ENCODE data around the gene AGXT2. TPM values are rescaled to one million over a fixed set of nuclear protein-coding genes. Genes with fewer than 3 reads are reported as not detected.

Gene AGXT2, protein sequence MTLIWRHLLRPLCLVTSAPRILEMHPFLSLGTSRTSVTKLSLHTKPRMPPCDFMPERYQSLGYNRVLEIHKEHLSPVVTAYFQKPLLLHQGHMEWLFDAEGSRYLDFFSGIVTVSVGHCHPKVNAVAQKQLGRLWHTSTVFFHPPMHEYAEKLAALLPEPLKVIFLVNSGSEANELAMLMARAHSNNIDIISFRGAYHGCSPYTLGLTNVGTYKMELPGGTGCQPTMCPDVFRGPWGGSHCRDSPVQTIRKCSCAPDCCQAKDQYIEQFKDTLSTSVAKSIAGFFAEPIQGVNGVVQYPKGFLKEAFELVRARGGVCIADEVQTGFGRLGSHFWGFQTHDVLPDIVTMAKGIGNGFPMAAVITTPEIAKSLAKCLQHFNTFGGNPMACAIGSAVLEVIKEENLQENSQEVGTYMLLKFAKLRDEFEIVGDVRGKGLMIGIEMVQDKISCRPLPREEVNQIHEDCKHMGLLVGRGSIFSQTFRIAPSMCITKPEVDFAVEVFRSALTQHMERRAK
- not detected in 5 replicates for total RNA-seq (2022; extraction: Qiagen RNA extraction; ENCODE audit: low read depth)

DNA sequence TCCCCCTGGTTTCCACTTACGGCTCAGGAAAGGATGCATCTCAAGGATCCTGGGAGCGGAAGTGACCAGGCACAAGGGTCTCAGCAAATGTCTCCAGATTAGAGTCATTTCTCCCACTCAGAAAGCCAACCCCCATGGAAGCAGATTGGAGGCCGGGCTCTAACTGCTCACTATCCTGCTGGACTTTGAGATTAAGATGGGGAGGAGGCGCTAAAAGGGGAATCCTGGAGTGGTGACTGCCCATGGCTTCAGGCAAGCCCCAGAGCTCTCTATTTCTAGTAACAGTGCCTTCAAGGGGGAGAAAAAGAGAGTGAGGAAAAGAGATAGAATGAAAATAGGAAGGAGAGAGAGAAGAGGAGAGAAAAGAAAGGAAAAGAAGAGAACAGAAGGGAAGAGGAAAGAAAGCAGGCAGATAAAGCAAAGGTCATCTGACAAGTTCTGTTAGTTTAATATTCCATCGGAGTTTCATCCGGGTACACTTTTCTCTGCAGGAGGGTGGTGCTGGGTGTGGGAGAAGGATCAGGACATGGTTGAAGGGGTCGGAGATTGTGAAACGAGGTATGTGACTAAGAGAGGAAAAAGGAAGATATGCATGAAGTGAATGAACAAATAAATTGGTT lies at the start of gene AGXT2:
TSS of gene AGXT2 (minus strand) at position 165 of the 620 bp plus-strand sequence. CDS start at position 108, 57 bp downstream.

Other genes with a start within 250 kb of the AGXT2 start
- gene TTC23L, start 208.8 kb downstream of the AGXT2 start, total RNA-seq (2022; extraction: Qiagen RNA extraction; ENCODE audit: low read depth): 0.18 to 0.33 TPM in 2 of 5 replicates, not detected in the others
- 27.5 to 42.5 TPM (median 34.8 TPM) in 5 replicates for gene RAD1, start 132.4 kb downstream of the AGXT2 start, total RNA-seq (2022; extraction: Qiagen RNA extraction; ENCODE audit: low read depth)
- gene BRIX1, start 132.2 kb downstream of the AGXT2 start, total RNA-seq (2022; extraction: Qiagen RNA extraction; ENCODE audit: low read depth): 33.4 to 63.1 TPM (median 54.5 TPM) in 5 replicates
- gene DNAJC21, start 118.4 kb downstream of the AGXT2 start, total RNA-seq (2022; extraction: Qiagen RNA extraction; ENCODE audit: low read depth): 23.3 to 32.1 TPM (median 26.7 TPM) in 5 replicates
- gene PRLR, start 182.5 kb upstream of the AGXT2 start, total RNA-seq (2022; extraction: Qiagen RNA extraction; ENCODE audit: low read depth): 0.01 to 0.29 TPM (median 0.14 TPM) in 4 of 5 replicates, not detected in the other

All from A549 treated with RU486 at 1 μM for 4 hours (cell line).